Dedifferentiated amniotic fluid mesenchymal stem cell (primary cell): Measurements from ENCODE around the gene RHBDD3.

ENCODE experiments used
- DNase-seq: peaks from one replicate; pipeline ENCODE4 v3.0.0-alpha.2; 2016; ENCODE audit errors: extremely low spot score

Gene RHBDD3

GRCh38 chr22:29269230-29269604 is 1.4 kb upstream of the RHBDD3 start:
- no peak for DNase-seq

DNA sequence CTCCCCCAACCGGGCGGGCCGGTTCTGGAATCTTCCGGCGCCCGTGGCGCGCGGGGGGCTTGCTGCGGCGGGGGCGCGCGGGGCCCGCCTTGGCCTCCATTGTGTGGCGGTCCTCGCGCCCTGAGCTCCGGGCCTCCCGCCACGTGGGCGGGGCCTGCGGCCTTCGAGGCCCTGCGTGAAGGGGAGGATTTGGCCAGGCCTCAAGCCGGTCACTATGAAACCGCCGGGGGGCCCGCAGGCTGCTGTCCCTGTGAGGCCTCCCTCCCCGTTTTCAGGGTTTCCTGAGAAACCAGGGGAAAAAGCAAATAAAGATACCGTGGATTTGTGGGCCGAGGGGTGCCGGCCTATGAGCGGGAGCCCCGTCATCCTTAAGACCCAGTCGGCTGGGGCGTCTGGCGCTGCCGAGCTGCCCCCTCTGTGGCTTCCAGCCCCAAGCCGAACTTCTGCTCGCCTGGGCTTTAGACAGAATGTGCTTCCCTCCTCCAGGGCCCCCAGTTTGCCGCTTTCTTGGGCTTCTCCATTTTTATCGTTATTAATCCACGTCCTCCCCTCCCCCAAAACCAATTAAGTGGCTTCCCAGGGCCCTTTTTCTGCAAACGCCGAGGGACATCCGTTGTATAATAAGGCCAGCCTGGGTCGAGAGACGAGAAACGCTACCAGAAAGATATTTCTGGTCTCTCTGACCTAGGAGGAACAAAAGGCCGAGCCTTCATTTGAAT is 889 bp upstream of the RHBDD3 start:
- DNase-seq: peak; percentile 27

DNA sequence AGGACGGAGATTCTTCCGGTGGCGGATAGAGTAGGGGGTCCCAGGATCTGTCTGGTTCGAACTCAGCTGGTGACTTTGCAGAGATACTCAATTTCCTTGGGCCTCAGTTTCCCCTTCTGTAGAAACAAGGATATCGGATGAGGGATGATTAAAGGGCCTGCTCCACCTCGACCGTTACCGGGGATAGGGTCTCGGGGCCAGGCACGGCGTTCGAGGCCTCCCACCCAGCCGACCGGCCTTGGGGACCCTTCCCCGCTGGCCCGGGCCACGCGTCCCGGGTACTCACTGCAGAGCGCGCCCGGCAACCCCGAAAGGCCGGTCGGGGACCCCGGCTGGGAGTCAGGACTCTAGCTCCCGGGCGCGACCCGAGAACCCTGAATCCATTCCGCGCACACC is 321 bp downstream of the RHBDD3 start:
- DNase-seq: no peak

DNA sequence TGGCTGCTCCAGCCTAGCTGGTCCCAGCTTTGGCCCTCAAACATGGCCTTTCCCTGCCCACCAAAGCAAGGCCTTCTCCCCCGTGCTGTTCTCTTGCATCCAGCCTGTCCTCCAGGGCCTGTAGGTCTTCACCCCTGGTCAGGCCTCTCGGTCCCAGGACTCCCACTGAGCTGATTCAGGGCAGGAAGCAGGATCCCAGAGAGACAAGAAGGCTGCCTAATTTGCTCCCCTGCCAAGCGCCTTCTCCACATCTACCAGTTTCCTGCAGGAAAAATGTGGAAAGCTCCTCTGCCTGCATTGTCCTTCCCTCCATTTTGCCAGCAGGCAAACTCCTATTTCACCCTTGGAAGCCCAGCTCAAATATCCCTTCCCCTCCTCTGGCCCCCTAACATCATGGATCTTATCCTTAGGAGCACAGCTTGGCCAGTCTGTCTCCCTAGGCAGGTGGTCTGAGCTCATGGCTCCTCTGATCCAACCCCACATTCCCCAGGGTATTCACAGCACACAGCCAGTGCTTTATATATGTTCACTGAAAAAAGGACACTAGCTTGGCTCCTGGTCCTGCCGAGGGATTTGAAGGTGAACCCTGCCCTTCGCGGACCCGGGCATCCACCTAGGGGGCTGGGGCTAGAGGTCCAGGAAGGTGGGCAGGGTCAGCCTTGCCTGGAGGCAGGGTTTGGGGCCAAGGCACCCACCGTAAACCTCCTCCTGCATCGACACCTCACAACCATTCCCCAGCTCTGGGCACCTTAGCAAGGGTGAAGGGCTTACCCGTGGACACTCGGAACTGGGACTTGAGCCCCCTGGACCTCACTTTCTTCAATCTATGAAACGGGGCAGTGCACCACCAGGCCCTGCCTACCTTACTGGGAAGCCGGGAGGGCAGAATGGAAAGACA is 968 bp downstream of the RHBDD3 start:
- DNase-seq: no peak

DNA sequence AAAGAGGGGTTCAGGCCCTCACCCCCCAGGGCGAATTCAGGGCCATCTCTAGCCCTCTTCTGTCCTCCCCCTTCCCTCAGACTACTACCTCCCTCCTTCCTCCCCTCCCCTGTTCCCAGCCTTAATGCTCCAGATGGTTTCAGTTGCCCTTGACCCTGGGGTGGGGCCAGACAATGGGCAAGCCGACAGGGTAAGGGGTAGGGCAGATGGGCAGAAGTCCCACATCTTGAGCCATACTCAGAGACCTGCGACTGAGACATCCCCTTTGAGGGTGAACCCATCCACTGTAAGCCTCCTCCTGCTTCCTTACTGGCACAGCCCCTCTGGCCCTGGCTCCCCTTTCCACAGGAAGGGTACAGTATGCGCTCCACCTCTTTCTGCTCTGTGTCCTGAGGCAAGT is 1.9 kb downstream of the RHBDD3 start:
- DNase-seq: no peak

DNA sequence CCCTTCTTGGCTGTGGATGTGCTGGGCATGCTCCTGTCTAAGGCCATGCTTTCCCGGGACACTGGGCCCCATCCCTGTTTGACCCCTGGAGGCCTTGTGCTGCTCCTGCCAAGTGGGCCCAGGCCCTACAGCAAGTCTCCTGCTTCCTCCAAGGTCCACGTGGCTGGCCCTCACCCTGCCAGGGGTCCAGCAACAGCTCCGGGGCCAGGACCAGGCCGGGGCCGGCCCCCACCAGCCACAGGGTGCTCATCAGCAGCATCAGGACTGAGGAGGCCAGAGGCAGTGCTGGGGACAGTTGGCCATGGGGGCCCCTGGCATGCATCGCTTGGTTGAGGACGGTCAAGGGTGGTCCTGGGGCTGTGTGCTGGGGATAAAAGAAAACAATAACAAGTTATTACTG is 2.5 kb downstream of the RHBDD3 start:
- DNase-seq: no peak

- DNase-seq: no peak
These were observed 3.9 kb downstream of the RHBDD3 start for GRCh38 chr22:29263791-29264276.

DNA sequence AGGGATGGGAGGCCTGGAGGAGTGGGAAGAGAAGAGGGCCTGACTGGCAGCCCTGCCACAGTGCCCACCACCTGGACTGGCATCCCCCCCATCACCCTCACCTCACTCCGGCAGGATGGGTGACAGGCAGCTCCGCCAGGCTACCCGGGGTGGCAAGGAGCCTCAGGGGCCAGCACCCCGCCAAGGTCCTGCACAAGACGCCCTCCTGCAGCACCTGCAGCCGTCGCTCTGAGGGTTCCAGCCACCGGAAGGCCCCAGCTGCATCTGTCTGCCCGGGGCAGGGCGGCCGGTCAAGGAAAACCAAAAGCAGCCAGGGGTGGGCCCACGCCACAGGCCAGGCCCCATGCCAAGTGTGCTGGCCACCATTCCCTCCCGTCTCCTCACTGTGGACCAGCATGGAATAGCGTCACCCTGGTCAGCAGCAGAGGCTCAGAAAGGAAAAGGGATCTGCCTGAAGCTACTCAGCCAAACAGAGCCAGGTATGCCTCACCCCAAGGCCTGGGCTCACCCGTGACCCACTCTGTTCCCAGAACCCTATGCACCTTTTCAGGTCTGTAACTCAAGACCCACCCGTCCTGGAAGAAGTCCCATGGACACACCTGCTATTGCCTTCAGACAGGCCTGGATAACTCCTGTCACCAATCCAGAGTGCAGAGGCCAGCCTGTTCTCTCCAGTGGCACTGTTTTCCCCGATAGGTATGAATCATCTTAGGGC is 7.0 kb downstream of the RHBDD3 start:
- DNase-seq: no peak

- DNase-seq: no peak
These were observed 7.7 kb downstream of the RHBDD3 start for GRCh38 chr22:29260031-29260560.

GRCh38 chr22:29259253-29259899 is 8.4 kb downstream of the RHBDD3 start:
- DNase-seq: no peak

GRCh38 chr22:29258407-29259252 is 9.2 kb downstream of the RHBDD3 start:
- no peak for DNase-seq

DNA sequence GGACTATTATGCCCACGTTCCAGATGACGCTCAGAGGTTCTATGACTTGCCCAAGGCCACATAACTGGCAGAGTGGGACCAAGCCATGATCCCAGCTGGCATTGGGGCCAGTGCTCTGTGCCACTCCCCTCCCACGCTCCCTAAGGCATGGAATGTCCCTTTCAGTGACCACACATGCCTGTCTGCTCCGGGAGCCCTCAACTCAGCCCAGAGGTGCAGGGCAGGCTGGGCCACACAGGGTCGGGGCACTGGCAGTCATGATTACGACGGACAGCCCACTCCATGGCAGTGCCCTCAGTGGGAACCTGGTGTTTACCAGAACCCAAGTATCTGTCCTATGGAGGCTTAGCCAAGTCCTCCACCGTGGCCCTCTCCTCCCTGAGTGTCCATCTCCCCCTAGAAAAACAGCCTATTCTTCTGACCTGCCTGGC is 10.0 kb downstream of the RHBDD3 start:
- DNase-seq: no peak

GRCh38 chr22:29256606-29257325 is 11.0 kb downstream of the RHBDD3 start:
- no peak for DNase-seq

GRCh38 chr22:29255064-29255621 is 12.6 kb downstream of the RHBDD3 start:
- no peak for DNase-seq

DNA sequence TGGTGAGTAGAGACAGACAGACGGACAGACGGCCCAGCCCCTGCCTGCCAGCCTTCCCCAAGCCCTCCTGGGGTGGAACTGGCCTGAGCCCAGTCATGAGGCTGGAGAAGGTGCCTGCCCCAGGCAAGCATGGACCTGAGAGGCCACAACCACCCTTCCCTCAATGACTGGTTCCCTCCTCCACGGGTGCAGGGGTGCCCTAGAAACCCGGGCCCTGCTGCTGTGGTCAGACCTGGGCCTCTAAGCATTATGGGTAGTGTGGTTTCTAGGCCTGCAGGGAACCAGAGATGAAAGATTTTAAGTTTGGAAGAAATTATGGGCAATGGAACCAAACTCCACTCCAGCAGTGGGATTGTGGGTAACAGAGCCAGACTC is 13.5 kb downstream of the RHBDD3 start:
- DNase-seq: no peak

- DNase-seq: no peak
These were observed 14.1 kb downstream of the RHBDD3 start for GRCh38 chr22:29253561-29254285.

- DNase-seq: no peak
These were observed 15.5 kb downstream of the RHBDD3 start for GRCh38 chr22:29251981-29252911.

- DNase-seq: no peak
These were observed 16.5 kb downstream of the RHBDD3 start for GRCh38 chr22:29251265-29251664.
